ENCODE data around the gene TMEM150B.

TMEM150B gene

GRCh38 chr19:55322204-55322885 lies 2.8 kb downstream of the TMEM150B start:
- Histone ChIP-seq H3K36me3 (ENCODE audit: control insufficient read depth, insufficient read depth, low read length, severe bottlenecking) (no peaks in the 10 kb centered on the region), H3K4me3 (ENCODE audit: low read length) (no peak overlapping the region), H3K4me1 (ENCODE audit: control insufficient read depth, insufficient read depth, low read length) (peaks cover 4% of the 10 kb centered on the region), H3K9ac (ENCODE audit: low read length) (no peak overlapping the region), H3K27me3 (replicated peaks; ENCODE audit: control insufficient read depth, insufficient read depth, low read length) (peaks cover 15% of the 10 kb centered on the region), H3K9me3 (ENCODE audit: control insufficient read depth, low read length) (no peaks in the 10 kb centered on the region)
- DNase-seq (ENCODE audit: low read depth): no peak

DNA sequence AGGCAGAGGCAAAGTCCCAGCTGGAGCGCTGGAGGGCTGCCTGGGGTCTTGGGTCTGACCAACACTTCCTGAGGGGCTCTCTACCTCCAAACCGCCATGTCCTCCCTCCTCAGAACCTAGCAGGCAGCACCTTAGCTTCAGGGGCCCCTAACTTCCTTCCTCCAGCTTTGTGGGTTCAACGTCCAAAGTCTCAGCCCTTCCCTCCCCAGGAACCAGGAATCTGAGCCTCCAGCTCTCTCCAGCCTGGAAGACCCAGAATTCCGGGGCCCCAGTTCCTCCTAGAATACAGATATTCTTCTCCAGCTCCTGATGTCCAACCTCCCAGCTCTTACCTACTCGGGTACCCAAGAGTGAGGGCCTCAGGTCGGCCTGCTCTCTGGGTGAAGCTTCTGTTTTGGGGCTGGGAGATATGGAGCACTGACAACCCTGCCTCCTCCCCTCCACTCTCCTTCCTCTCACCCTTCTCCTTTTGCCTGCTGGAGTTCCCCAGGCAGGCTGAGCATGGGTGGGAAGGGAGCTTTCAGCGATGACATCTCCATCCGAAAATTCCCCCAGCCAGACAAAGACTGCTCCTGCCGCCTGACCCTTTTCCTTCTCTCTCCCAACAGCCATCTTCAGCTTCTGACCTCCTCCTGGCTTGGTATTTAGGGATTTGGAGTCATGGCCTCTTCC lies 3.5 kb downstream of the TMEM150B start:
- no peak overlapping the region for H3K9ac ChIP-seq (ENCODE audit: low read length)
- H3K4me1 ChIP-seq (ENCODE audit: control insufficient read depth, insufficient read depth, low read length): peaks cover 4% of the 10 kb centered on the region
- no peak overlapping the region for H3K4me3 ChIP-seq (ENCODE audit: low read length)
- peaks cover 15% of the 10 kb centered on the region for H3K27me3 ChIP-seq (replicated peaks; ENCODE audit: control insufficient read depth, insufficient read depth, low read length)
- H3K9me3 ChIP-seq (ENCODE audit: control insufficient read depth, low read length): no peaks in the 10 kb centered on the region
- H3K36me3 ChIP-seq (ENCODE audit: control insufficient read depth, insufficient read depth, low read length, severe bottlenecking): no peaks in the 10 kb centered on the region
- no peak for DNase-seq (ENCODE audit: low read depth)

DNA sequence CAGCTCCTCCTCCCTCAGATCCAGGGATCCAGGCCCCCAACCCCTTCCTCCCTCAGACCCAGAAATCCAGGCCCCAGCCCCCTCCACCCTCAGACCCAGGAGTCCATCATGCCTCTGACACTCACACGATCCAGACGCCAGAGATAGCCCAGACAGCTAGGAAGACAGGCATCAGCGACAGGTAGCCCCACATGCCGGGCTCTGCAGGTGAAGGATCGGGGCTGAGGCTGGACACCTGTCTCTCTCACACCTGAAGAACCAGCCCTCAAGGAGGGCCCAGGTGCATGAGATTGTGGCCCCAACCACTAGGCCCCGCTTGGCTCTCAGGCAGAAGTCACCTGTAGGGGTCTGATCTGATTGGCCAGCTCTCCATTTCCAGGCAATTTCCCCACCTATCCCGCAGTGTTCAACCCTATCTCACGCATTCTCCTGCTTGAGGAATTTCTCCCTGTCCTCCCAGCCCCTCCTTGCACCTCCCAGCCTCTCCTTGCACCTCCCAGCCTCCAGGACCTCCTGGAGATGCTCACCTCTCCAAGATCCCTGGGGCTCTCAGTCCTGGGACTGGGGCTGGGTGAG lies 4.2 kb downstream of the TMEM150B start:
- Histone ChIP-seq H3K9me3 (ENCODE audit: control insufficient read depth, low read length) (peaks cover 2% of the 10 kb centered on the region), H3K4me1 (ENCODE audit: control insufficient read depth, insufficient read depth, low read length) (peaks cover 4% of the 10 kb centered on the region), H3K27me3 (replicated peaks; ENCODE audit: control insufficient read depth, insufficient read depth, low read length) (peaks cover 15% of the 10 kb centered on the region), H3K36me3 (ENCODE audit: control insufficient read depth, insufficient read depth, low read length, severe bottlenecking) (no peaks in the 10 kb centered on the region), H3K4me3 (ENCODE audit: low read length) (no peak overlapping the region), H3K9ac (ENCODE audit: low read length) (no peak overlapping the region)
- DNase-seq (ENCODE audit: low read depth): no peak

DNA sequence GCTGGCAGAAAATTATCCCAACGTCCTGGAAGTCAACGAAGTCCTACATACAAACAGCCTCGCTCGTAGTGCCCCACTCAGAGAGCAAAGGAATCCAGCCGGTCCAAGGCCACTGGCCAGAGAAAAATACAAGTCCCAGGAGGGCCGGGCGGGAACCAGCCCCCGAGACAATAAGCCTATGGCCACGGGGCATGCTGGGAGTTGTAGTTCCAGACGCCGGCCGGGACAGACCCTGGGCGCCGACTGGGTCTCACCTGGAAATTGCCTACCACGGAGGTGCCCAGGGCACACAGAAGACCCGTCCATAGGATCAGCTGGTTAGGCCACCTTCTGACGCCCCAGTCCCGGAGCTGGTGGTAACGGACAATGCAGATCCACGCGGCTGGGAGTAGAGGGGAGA lies 5.4 kb downstream of the TMEM150B start:
- H3K27me3 ChIP-seq (replicated peaks; ENCODE audit: control insufficient read depth, insufficient read depth, low read length): peaks cover 15% of the 10 kb centered on the region
- no peak overlapping the region for H3K4me3 ChIP-seq (ENCODE audit: low read length)
- H3K9ac ChIP-seq (ENCODE audit: low read length): no peak overlapping the region
- peaks cover 2% of the 10 kb centered on the region for H3K9me3 ChIP-seq (ENCODE audit: control insufficient read depth, low read length)
- peaks cover 4% of the 10 kb centered on the region for H3K4me1 ChIP-seq (ENCODE audit: control insufficient read depth, insufficient read depth, low read length)
- DNase-seq (ENCODE audit: low read depth): peak; percentile 65
- no peaks in the 10 kb centered on the region for H3K36me3 ChIP-seq (ENCODE audit: control insufficient read depth, insufficient read depth, low read length, severe bottlenecking)

DNA sequence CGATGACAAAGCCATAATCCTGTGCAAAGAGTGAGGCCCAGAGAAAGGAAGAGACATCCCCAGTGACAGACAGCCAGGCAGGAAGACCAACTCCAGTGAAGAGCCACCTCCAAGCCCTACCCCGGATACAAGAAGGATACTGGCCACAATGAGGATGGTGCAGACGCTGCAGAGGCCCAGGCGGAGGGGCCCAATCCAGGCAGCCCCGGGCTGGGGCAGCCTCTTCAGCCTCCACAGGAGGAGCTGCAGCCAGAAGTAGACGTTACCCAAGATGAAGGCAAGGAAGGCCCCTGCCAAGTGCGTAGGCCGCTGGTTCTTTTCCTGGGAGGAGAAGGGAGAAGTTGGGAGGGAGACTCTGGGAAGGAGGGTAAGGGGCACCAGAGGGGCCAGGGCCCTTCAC lies 8.5 kb downstream of the TMEM150B start:
- H3K27me3 ChIP-seq (replicated peaks; ENCODE audit: control insufficient read depth, insufficient read depth, low read length): peaks cover 7% of the 10 kb centered on the region
- no peak for DNase-seq (ENCODE audit: low read depth)

GRCh38 chr19:55315956-55316525 lies 9.1 kb downstream of the TMEM150B start:
- DNase-seq (ENCODE audit: low read depth): no peak
- H3K4me1 ChIP-seq (ENCODE audit: control insufficient read depth, insufficient read depth, low read length): peaks cover 4% of the 10 kb centered on the region
- no peak overlapping the region for H3K9ac ChIP-seq (ENCODE audit: low read length)
- peaks cover 7% of the 10 kb centered on the region for H3K27me3 ChIP-seq (replicated peaks; ENCODE audit: control insufficient read depth, insufficient read depth, low read length)
- peaks cover 2% of the 10 kb centered on the region for H3K9me3 ChIP-seq (ENCODE audit: control insufficient read depth, low read length)
- no peak overlapping the region for H3K4me3 ChIP-seq (ENCODE audit: low read length)
- no peaks in the 10 kb centered on the region for H3K36me3 ChIP-seq (ENCODE audit: control insufficient read depth, insufficient read depth, low read length, severe bottlenecking)

More for the DNA sequence above, 8.5 kb downstream of the TMEM150B start:
- no peak overlapping the region for H3K9ac ChIP-seq (ENCODE audit: low read length)
- no peaks in the 10 kb centered on the region for H3K36me3 ChIP-seq (ENCODE audit: control insufficient read depth, insufficient read depth, low read length, severe bottlenecking)
- peaks cover 2% of the 10 kb centered on the region for H3K9me3 ChIP-seq (ENCODE audit: control insufficient read depth, low read length)
- H3K4me1 ChIP-seq (ENCODE audit: control insufficient read depth, insufficient read depth, low read length): peaks cover 4% of the 10 kb centered on the region
- no peak overlapping the region for H3K4me3 ChIP-seq (ENCODE audit: low read length)

GRCh38 chr19:55314396-55314795 lies 10.7 kb downstream of the TMEM150B start:
- Histone ChIP-seq H3K27me3 (replicated peaks; ENCODE audit: control insufficient read depth, insufficient read depth, low read length) (no peaks in the 10 kb centered on the region), H3K4me3 (ENCODE audit: low read length) (no peak overlapping the region), H3K9ac (ENCODE audit: low read length) (no peak overlapping the region), H3K9me3 (ENCODE audit: control insufficient read depth, low read length) (peaks cover 3% of the 10 kb centered on the region), H3K36me3 (ENCODE audit: control insufficient read depth, insufficient read depth, low read length, severe bottlenecking) (no peaks in the 10 kb centered on the region), H3K4me1 (ENCODE audit: control insufficient read depth, insufficient read depth, low read length) (no peaks in the 10 kb centered on the region)
- DNase-seq (ENCODE audit: low read depth): no peak

GRCh38 chr19:55312621-55313512 lies 12.3 kb downstream of the TMEM150B start:
- Histone ChIP-seq H3K4me3 (ENCODE audit: low read length) (no peak overlapping the region), H3K4me1 (ENCODE audit: control insufficient read depth, insufficient read depth, low read length) (no peaks in the 10 kb centered on the region), H3K9ac (ENCODE audit: low read length) (no peak overlapping the region), H3K36me3 (ENCODE audit: control insufficient read depth, insufficient read depth, low read length, severe bottlenecking) (no peaks in the 10 kb centered on the region), H3K27me3 (replicated peaks; ENCODE audit: control insufficient read depth, insufficient read depth, low read length) (no peaks in the 10 kb centered on the region), H3K9me3 (ENCODE audit: control insufficient read depth, low read length) (peaks cover 6% of the 10 kb centered on the region)
- DNase-seq (ENCODE audit: low read depth): no peak

DNA sequence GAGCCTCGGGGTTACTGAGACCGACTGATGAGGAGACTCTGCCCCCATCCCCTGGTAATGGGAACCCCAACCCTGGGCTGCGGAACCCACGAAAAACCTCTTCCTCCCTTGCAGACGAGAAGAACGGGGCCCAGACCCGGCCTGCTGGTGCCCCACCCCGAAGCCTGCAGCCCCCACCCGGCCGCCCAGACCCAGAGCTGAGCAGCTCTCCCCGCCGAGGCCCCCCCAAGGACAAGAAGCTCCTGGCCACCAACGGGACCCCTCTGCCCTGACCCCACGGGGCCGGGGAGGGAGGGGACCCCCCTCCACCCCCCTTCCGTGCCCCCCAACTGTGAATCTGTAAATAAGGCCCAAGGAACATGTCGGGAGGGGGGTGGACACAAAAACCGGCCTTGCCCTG lies 13.3 kb downstream of the TMEM150B start:
- Histone ChIP-seq H3K9me3 (ENCODE audit: control insufficient read depth, low read length) (peaks cover 6% of the 10 kb centered on the region), H3K27me3 (replicated peaks; ENCODE audit: control insufficient read depth, insufficient read depth, low read length) (no peaks in the 10 kb centered on the region), H3K4me1 (ENCODE audit: control insufficient read depth, insufficient read depth, low read length) (no peaks in the 10 kb centered on the region), H3K4me3 (ENCODE audit: low read length) (no peak overlapping the region), H3K36me3 (ENCODE audit: control insufficient read depth, insufficient read depth, low read length, severe bottlenecking) (no peaks in the 10 kb centered on the region), H3K9ac (ENCODE audit: low read length) (no peak overlapping the region)
- DNase-seq (ENCODE audit: low read depth): no peak

DNA sequence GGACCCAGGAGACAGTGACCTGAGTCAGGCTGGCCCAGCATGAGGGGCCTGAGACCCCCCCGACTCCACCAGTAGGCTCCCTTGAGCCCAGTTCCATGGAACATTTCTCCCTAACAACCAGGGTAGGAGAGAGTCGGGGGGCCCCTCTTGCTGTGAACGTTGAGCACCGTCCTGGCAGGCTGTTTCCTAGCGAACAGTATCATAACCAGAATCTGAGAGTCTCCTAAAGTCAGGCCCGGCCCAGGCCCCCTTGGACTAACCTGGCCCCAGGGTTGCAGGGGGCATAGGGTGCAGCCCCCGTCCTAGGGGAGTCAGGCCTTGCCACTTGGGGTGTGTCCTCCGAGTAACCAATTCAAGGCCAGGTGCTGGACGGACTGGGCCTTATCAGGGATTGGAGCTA lies 13.7 kb downstream of the TMEM150B start:
- Histone ChIP-seq H3K4me1 (ENCODE audit: control insufficient read depth, insufficient read depth, low read length) (no peaks in the 10 kb centered on the region), H3K36me3 (ENCODE audit: control insufficient read depth, insufficient read depth, low read length, severe bottlenecking) (no peaks in the 10 kb centered on the region)
- DNase-seq (ENCODE audit: low read depth): no peak

GRCh38 chr19:55310498-55310897 lies 14.6 kb downstream of the TMEM150B start:
- Histone ChIP-seq H3K9ac (ENCODE audit: low read length) (no peak overlapping the region), H3K9me3 (ENCODE audit: control insufficient read depth, low read length) (peaks cover 4% of the 10 kb centered on the region), H3K4me3 (ENCODE audit: low read length) (no peak overlapping the region), H3K4me1 (ENCODE audit: control insufficient read depth, insufficient read depth, low read length) (no peaks in the 10 kb centered on the region), H3K36me3 (ENCODE audit: control insufficient read depth, insufficient read depth, low read length, severe bottlenecking) (no peaks in the 10 kb centered on the region), H3K27me3 (replicated peaks; ENCODE audit: control insufficient read depth, insufficient read depth, low read length) (no peaks in the 10 kb centered on the region)
- no peak for DNase-seq (ENCODE audit: low read depth)

More for the DNA sequence above, 13.7 kb downstream of the TMEM150B start:
- Histone ChIP-seq H3K9ac (ENCODE audit: low read length) (no peak overlapping the region), H3K27me3 (replicated peaks; ENCODE audit: control insufficient read depth, insufficient read depth, low read length) (no peaks in the 10 kb centered on the region), H3K4me3 (ENCODE audit: low read length) (no peak overlapping the region), H3K9me3 (ENCODE audit: control insufficient read depth, low read length) (peaks cover 6% of the 10 kb centered on the region)

All from adipocyte (in vitro differentiated cells).